Measurements from ENCODE around the gene AADACL3.

DNA sequence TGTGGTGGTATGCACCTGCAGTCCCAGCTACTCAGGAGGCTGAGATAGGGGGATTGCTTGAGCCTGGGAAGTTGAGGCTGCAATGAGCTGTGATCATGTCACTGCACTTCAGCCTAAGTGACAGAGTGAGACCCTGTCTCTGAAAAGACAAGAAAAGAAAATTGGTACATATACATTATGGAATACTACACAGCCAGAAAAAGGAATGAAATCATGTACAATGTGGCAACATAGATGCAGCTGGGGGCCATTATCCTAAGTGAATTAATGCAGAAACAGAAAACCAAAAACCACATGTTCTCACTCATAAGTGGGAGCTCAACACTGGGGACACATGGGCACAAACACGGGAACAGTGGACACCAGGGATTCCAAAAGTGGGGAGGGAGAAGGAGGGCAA, 23.0 kb downstream of the AADACL3 start:
- TF ChIP-seq, protein P1, sequence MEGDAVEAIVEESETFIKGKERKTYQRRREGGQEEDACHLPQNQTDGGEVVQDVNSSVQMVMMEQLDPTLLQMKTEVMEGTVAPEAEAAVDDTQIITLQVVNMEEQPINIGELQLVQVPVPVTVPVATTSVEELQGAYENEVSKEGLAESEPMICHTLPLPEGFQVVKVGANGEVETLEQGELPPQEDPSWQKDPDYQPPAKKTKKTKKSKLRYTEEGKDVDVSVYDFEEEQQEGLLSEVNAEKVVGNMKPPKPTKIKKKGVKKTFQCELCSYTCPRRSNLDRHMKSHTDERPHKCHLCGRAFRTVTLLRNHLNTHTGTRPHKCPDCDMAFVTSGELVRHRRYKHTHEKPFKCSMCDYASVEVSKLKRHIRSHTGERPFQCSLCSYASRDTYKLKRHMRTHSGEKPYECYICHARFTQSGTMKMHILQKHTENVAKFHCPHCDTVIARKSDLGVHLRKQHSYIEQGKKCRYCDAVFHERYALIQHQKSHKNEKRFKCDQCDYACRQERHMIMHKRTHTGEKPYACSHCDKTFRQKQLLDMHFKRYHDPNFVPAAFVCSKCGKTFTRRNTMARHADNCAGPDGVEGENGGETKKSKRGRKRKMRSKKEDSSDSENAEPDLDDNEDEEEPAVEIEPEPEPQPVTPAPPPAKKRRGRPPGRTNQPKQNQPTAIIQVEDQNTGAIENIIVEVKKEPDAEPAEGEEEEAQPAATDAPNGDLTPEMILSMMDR (IDR thresholded peaks at IDR 0.05), result no peak
- TF ChIP-seq POLR2A (IDR thresholded peaks at IDR 0.05) (no peak), EP300 (IDR thresholded peaks at IDR 0.05) (no peak), POLR2AphosphoS5 (IDR thresholded peaks at IDR 0.05) (no peak)

Measured in suprapubic skin (tissue), 4 donors.